ENCODE measurements around the gene OGFOD1. TPM values are rescaled to one million over a fixed set of nuclear protein-coding genes. Genes with fewer than 3 reads are reported as not detected.

The OGFOD1 gene
- total and polyA plus RNA-seq, 9 of the 15 experiments (the other 6 are each of a cell fraction or from before 2014, with no cell fraction given), result 60.4 to 134 (median 85.8) TPM

DNA sequence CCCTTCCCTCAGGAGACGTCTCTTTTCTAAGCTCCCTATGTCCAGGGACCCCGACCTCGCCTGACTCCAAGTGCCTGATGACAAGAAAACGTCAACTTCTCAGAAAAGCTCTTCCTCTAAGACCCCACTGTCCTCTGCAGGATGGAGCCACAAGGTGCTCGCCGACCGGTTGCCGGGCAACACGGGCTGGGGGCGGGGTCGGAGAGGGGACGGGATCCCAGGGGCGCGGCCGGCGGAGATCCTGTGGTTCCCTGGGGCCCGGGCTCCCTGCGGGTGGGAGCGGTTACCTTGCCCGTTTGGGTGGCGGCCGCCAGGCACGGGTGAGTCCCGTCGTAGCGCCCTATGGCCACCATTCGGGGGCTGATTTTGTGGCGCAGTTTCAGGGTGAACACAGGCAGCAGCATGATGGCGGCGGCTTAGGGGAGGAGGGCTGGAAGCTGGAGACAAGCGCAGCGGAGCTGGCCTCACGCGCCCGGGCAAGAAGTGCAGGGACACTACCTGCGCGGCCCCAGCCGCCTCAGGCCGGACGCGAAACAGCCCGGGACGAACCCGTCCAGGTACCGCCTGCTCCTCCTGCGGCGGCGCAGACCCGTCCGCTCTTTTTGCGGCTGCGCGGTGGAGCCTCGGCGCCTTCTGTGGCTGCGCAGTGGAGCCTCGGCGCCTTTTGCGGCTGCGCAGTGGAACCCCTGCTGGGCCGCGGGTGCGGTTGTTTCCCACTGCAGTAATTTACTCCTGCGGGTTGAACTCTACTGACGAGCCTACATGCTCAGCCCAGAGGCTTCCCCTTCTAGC, 68.3 kb downstream of the OGFOD1 start, which contains the start of gene BBS2 (continued):
- TF ChIP-seq RREB1 (CRISPR knock-in tag; IDR thresholded peaks at IDR 0.05), result no peak; the same call in 1 of the 2 replicates
- TF ChIP-seq EWSR1 (IDR thresholded peaks at IDR 0.05; ENCODE audit: borderline replicate concordance, low read depth, partially characterized antibody), result no peak
- TF ChIP-seq FOXK2 (conservative IDR thresholded peaks at IDR 0.05 in 1 of 2, IDR thresholded peaks at IDR 0.05 in 1 of 2; ENCODE audit: low read depth in 2 of 2), result peak in 1 of 2 experiments; percentile 51; a peak in 2 of 4 replicates
- TF ChIP-seq RAD21 (CRISPR knock-in tag; conservative IDR thresholded peaks at IDR 0.05 in 1 of 2, IDR thresholded peaks at IDR 0.05 in 1 of 2), result no peak
- no peak for TF ChIP-seq COPS2 (conservative IDR thresholded peaks at IDR 0.05)
- TF ChIP-seq ZFX (CRISPR knock-in tag; IDR thresholded peaks at IDR 0.05), result peak; percentile 47
- TF ChIP-seq CHCHD3 (CRISPR knock-in tag; IDR thresholded peaks at IDR 0.05), result no peak
- no peak for TF ChIP-seq GTF3C2 (IDR thresholded peaks at IDR 0.05; ENCODE audit: borderline replicate concordance, extremely low read depth, insufficient read length)
- TF ChIP-seq NFIX (CRISPR knock-in tag; IDR thresholded peaks at IDR 0.05; ENCODE audit: low read depth), result no peak
- TF ChIP-seq FOXA3 (CRISPR knock-in tag; conservative IDR thresholded peaks at IDR 0.05 in 1 of 2, IDR thresholded peaks at IDR 0.05 in 1 of 2), result no peak
- TF ChIP-seq, protein P1, sequence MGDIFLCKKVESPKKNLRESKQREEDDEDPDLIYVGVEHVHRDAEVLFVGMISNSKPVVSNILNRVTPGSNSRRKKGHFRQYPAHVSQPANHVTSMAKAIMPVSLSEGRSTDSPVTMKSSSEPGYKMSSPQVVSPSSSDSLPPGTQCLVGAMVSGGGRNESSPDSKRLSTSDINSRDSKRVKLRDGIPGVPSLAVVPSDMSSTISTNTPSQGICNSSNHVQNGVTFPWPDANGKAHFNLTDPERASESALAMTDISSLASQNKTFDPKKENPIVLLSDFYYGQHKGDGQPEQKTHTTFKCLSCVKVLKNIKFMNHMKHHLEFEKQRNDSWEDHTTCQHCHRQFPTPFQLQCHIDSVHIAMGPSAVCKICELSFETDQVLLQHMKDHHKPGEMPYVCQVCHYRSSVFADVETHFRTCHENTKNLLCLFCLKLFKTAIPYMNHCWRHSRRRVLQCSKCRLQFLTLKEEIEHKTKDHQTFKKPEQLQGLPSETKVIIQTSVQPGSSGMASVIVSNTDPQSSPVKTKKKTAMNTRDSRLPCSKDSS (IDR thresholded peaks at IDR 0.05; ENCODE audit: low read depth, partially characterized antibody), result no peak
- TF ChIP-seq FOXK1 (CRISPR knock-in tag; IDR thresholded peaks at IDR 0.05; ENCODE audit: borderline replicate concordance), result no peak
- no peak for TF ChIP-seq ZNF253 (CRISPR knock-in tag; conservative IDR thresholded peaks at IDR 0.05)
- no peak for TF ChIP-seq SMARCA5 (IDR thresholded peaks at IDR 0.05)
- peak in 1 of 2 experiments; percentile 64; a peak in 1 of 4 replicates for TF ChIP-seq SRF (CRISPR knock-in tag; IDR thresholded peaks at IDR 0.05)
- no peak for TF ChIP-seq CEBPB (tag; IDR thresholded peaks at IDR 0.05)
